SK-N-SH (cell line): ENCODE data around the gene BRICD5. TPM values are rescaled to one million over a fixed set of nuclear protein-coding genes. Genes with fewer than 3 reads are reported as not detected.

Experiments
- CTCF ChIA-PET: fragments of 300-600, 350-600 bp; formaldehyde crosslinking; extraction: SDS; loops from one replicate; lab custom pipeline; 2021; lab: Yijun Ruan, JAX
- POLR2A ChIA-PET: fragments of 350-600 bp; sonication (Branson Sonifier 250); formaldehyde crosslinking; extraction: SDS; loops from one replicate; lab custom pipeline; 2020; ENCODE audit warnings: antibody characterized with exemption, inconsistent platforms; lab: Yijun Ruan, JAX
- DNase-seq: peaks from one replicate; pipeline ENCODE4 v3.0.0; 2012
- H2AFZ ChIP-seq: fragments of 200-600 bp; sonication (generic); 2 replicates; pipeline ENCODE4 v1.8.1; 2016; ENCODE audit warnings: antibody characterized with exemption, mild to moderate bottlenecking, low read depth
- H3F3A ChIP-seq: fragments of 200-600 bp; sonication (generic); replicated peaks from 2 replicates; pipeline ENCODE3; 2016; ENCODE audit warnings: antibody characterized with exemption, mild to moderate bottlenecking; ENCODE audit not compliant: insufficient read depth
- H3K27ac ChIP-seq, 2 experiments: fragments of 200-500 bp in 1 of 2; fragments of 200-600 bp in 1 of 2; sonication (Bioruptor generic) in 1 of 2; sonication (generic), shearing (Covaris generic) in 1 of 2; 2 replicates each; pipeline versions ENCODE4 v1.5.1 to v1.6.1; 2014 to 2016; ENCODE audit warnings: low read depth in 2 of 2, inconsistent platforms in 1 of 2, low read length in 1 of 2, mild to moderate bottlenecking in 1 of 2, mixed read lengths in 1 of 2
- H3K27me3 ChIP-seq: fragments of 200-600 bp; sonication (generic), shearing (Covaris generic); 2 replicates; pipeline ENCODE4 v1.6.1; 2016; ENCODE audit warnings: mixed run types; ENCODE audit not compliant: insufficient read depth
- H3K36me3 ChIP-seq, 2 experiments: fragments of 200-500 bp in 1 of 2; fragments of 200-600 bp in 1 of 2; sonication (Bioruptor generic) in 1 of 2; sonication (generic) in 1 of 2; replicated peaks in 1 of 2; 2 replicates each; pipeline versions ENCODE3 to v1.5.1; 2014 to 2016; ENCODE audit warnings: low read length in 1 of 2, mild to moderate bottlenecking in 1 of 2; ENCODE audit not compliant: insufficient read depth in 2 of 2, control insufficient read depth in 1 of 2
- H3K4me1 ChIP-seq, 2 experiments: fragments of 200-500 bp in 1 of 2; fragments of 200-600 bp in 1 of 2; sonication (Bioruptor generic) in 1 of 2; sonication (generic), shearing (Covaris generic) in 1 of 2; 2 replicates each; pipeline versions ENCODE4 v1.5.1 to v1.6.1; 2014 to 2016; ENCODE audit warnings: low read depth in 1 of 2, low read length in 1 of 2, mixed run types in 1 of 2; ENCODE audit not compliant: insufficient read depth in 2 of 2, control insufficient read depth in 1 of 2
- H3K4me2 ChIP-seq: fragments of 200-600 bp; sonication (generic), shearing (Covaris generic); 2 replicates; pipeline ENCODE4 v1.6.1; 2017; ENCODE audit warnings: mixed run types
- H3K4me3 ChIP-seq, 2 experiments: fragments of 200-500 bp in 1 of 2; fragments of 200-600 bp in 1 of 2; sonication (Bioruptor generic) in 1 of 2; sonication (generic), shearing (Covaris generic) in 1 of 2; 2 replicates each; pipeline versions ENCODE4 v1.5.1 to v1.8.1; 2014 to 2016; ENCODE audit warnings: low read depth in 2 of 2, inconsistent platforms in 1 of 2, low read length in 1 of 2, mild to moderate bottlenecking in 1 of 2, mixed read lengths in 1 of 2, moderate library complexity in 1 of 2
- H3K79me2 ChIP-seq: fragments of 200-600 bp; sonication (generic); 2 replicates; pipeline ENCODE4 v1.8.1; 2017; ENCODE audit warnings: mild to moderate bottlenecking; ENCODE audit not compliant: insufficient read depth
- H3K9ac ChIP-seq: fragments of 200-600 bp; sonication (generic); 2 replicates; pipeline ENCODE4 v1.6.1; 2017; ENCODE audit warnings: mixed run types
- H3K9me2 ChIP-seq: fragments of 200-600 bp; sonication (generic); 2 replicates; pipeline ENCODE4 v1.6.1; 2017; ENCODE audit warnings: mixed run types
- H3K9me3 ChIP-seq: fragments of 200-600 bp; sonication (generic); 2 replicates; pipeline ENCODE4 v1.6.1; 2017; ENCODE audit warnings: mixed run types, mild to moderate bottlenecking, moderate library complexity
- H4K20me1 ChIP-seq: fragments of 200-600 bp; sonication (generic); 2 replicates; pipeline ENCODE4 v1.6.1; 2017; ENCODE audit warnings: mild to moderate bottlenecking, mixed run types; ENCODE audit not compliant: insufficient read depth
- CTCF ChIP-seq: fragments of 200-600 bp; sonication (generic); IDR thresholded peaks from 2 replicates; pipeline ENCODE4 v1.6.1; 2017; ENCODE audit warnings: antibody characterized with exemption, mild to moderate bottlenecking, moderate library complexity
- FOSL2 ChIP-seq: IDR thresholded peaks from 2 replicates; pipeline ENCODE4 v1.4.0; 2012; ENCODE audit warnings: low read depth, mild to moderate bottlenecking, moderate library complexity, borderline replicate concordance
- FOXJ3 ChIP-seq: sonication (generic); formaldehyde crosslinking; IDR thresholded peaks from 2 replicates; pipeline ENCODE4 v1.5.1; 2020; ENCODE audit warnings: mild to moderate bottlenecking, missing genetic modification reagents
- FOXM1 ChIP-seq: IDR thresholded peaks from 2 replicates; pipeline ENCODE4 v1.4.0; 2012; ENCODE audit warnings: low read depth, mild to moderate bottlenecking
- GATA2 ChIP-seq: sonication (generic); formaldehyde crosslinking; IDR thresholded peaks from 2 replicates; pipeline ENCODE4 v1.5.0; 2020; ENCODE audit warnings: mild to moderate bottlenecking, missing genetic modification reagents
- NRF1 ChIP-seq: IDR thresholded peaks from 2 replicates; pipeline ENCODE4 v1.6.1; 2012; ENCODE audit warnings: low read depth, mild to moderate bottlenecking, low read length
- RCOR1 ChIP-seq: fragments of 150-350 bp; IDR thresholded peaks from 2 replicates; pipeline ENCODE4 v1.6.1; 2017; ENCODE audit warnings: antibody characterized with exemption, low read length
- REST ChIP-seq: IDR thresholded peaks from 2 replicates; pipeline ENCODE4 v1.6.1; 2012; ENCODE audit warnings: mild to moderate bottlenecking, low read depth, low read length, moderate library complexity
- RFX5 ChIP-seq: IDR thresholded peaks from 2 replicates; pipeline ENCODE4 v1.6.1; 2012; ENCODE audit warnings: mild to moderate bottlenecking, improper control_type of control experiment, low read length
- SIN3A ChIP-seq: IDR thresholded peaks from 2 replicates; pipeline ENCODE4 v1.6.1; 2012; ENCODE audit warnings: low read depth, mild to moderate bottlenecking, low read length, moderate library complexity, borderline replicate concordance
- TEAD4 ChIP-seq: IDR thresholded peaks from 2 replicates; pipeline ENCODE4 v1.4.0; 2012; ENCODE audit warnings: mild to moderate bottlenecking, borderline replicate concordance; ENCODE audit not compliant: insufficient read depth
- USF1 ChIP-seq: IDR thresholded peaks from 2 replicates; pipeline ENCODE4 v1.4.0; 2012; ENCODE audit warnings: low read depth, borderline replicate concordance
- YY1 ChIP-seq: IDR thresholded peaks from 2 replicates; pipeline ENCODE4 v1.4.0; 2012; ENCODE audit warnings: low read depth, mild to moderate bottlenecking
- WGBS: methylation state at CpG from one replicate; pipeline ENCODE4 v1.1.6; 2017; ENCODE audit warnings: low lambda C conversion rate; 5-methylcytosine and 5-hydroxymethylcytosine counted together
- polyA plus RNA-seq, 3 experiments: library from polyadenylated mRNA; depleted of rRNA; stranded (reverse); fragments of >200 nt; gene quantifications; 2 replicates each; pipeline ENCODE4 v1.2.3, GENCODE V29; 2012

The BRICD5 gene
- polyA plus RNA-seq, 1 of the 3 experiments (the other 2 are of a cell fraction): 2.3 TPM

- TF ChIP-seq CTCF: no peak
- no peak for TF ChIP-seq FOXM1
- TF ChIP-seq NRF1: no peak
- no peak for TF ChIP-seq RCOR1
- TF ChIP-seq GATA2: no peak
- TF ChIP-seq TEAD4: no peak
- TF ChIP-seq FOSL2: no peak
- no peak for TF ChIP-seq YY1
Observed at GRCh38 chr16:2206780-2207433, 3.8 kb downstream of the BRICD5 start (continued).

- peaks cover 6% of the 10 kb centered on the region for H3F3A ChIP-seq
- 64% methylated on average over 4 of the region's 18 CpGs for WGBS
- TF ChIP-seq REST: no peak
- no peak for TF ChIP-seq FOXJ3 (CRISPR knock-in tag)
- TF ChIP-seq RFX5: no peak
- no peak for TF ChIP-seq SIN3A
- no peak for TF ChIP-seq FOSL2
- no peak for TF ChIP-seq USF1
Observed at GRCh38 chr16:2206420-2206779, 4.3 kb downstream of the BRICD5 start.

More at GRCh38 chr16:2206420-2206779, 4.3 kb downstream of the BRICD5 start:
- H3K9me2 ChIP-seq: no peaks in the 10 kb centered on the region
- no peak for DNase-seq
- H3K27ac ChIP-seq: peak overlapping the region in 1 of 2 experiments; percentile 97; a peak in 1 of 4 replicates
- peak overlapping the region; percentile 94 for H3K9ac ChIP-seq
- H3K4me1 ChIP-seq: peaks cover 0 to 23% of the 10 kb centered on the region in 2 experiments; a peak in 2 of 4 replicates
- peak overlapping the region; percentile 75 to 76 for H3K4me3 ChIP-seq
- CTCF ChIA-PET: interaction anchor here (1.1 to 4.9 kb wide), 3 partner anchors 12 to 53 kb away, joined by 3 to 19 read pairs (median 6); partner anchors contain the start of gene ECI1
- H3K79me2 ChIP-seq: peaks cover 16% of the 10 kb centered on the region; the same call in 1 of the 2 replicates
- no peaks in the 10 kb centered on the region for H4K20me1 ChIP-seq
- no peak overlapping the region for H2AFZ ChIP-seq
- peaks cover 0 to 28% of the 10 kb centered on the region in 2 experiments for H3K36me3 ChIP-seq
- H3K4me2 ChIP-seq: peak overlapping the region; percentile 85
- POLR2A ChIA-PET: interaction anchor here (0.6 to 1.7 kb wide), 3 partner anchors 9 to 58 kb away, joined by 3 to 5 read pairs (median 3); partner anchors contain the start of genes RAB26 and TRAF7
- no peaks in the 10 kb centered on the region for H3K27me3 ChIP-seq
- H3K9me3 ChIP-seq: no peaks in the 10 kb centered on the region
